Endodermal cell (in vitro differentiated cells): Measurements from ENCODE around the gene DUOX1. TPM values are rescaled to one million over a fixed set of nuclear protein-coding genes. Genes with fewer than 3 reads are reported as not detected.

Experiments
- DNase-seq: peaks from one replicate; pipeline ENCODE4 v3.0.0-alpha.2; 2017
- H3K27ac ChIP-seq: 2 replicates; pipeline ENCODE4 v1.5.1; 2013; ENCODE audit warnings: mild to moderate bottlenecking, low read depth, low read length, moderate library complexity
- H3K27me3 ChIP-seq: 2 replicates; pipeline ENCODE4 v1.6.1; 2013; ENCODE audit warnings: mild to moderate bottlenecking, low read length, moderate library complexity; ENCODE audit not compliant: insufficient read depth, control insufficient read depth, poor library complexity, severe bottlenecking
- H3K36me3 ChIP-seq: 2 replicates; pipeline ENCODE4 v1.7.0; 2013; ENCODE audit warnings: mild to moderate bottlenecking, low read length, moderate library complexity; ENCODE audit not compliant: control insufficient read depth, insufficient read depth
- H3K4me1 ChIP-seq: one replicate; pipeline ENCODE4 v1.7.0; 2013; ENCODE audit warnings: low read length; ENCODE audit not compliant: control insufficient read depth, insufficient read depth
- H3K4me3 ChIP-seq: 2 replicates; pipeline ENCODE4 v1.5.1; 2013; ENCODE audit warnings: mild to moderate bottlenecking, low read length, moderate library complexity
- H3K9ac ChIP-seq: 2 replicates; pipeline ENCODE4 v1.6.1; 2013; ENCODE audit warnings: mild to moderate bottlenecking, low read length, moderate library complexity; ENCODE audit not compliant: poor library complexity, severe bottlenecking; ENCODE audit errors: extremely low read depth
- H3K9me3 ChIP-seq: 2 replicates; pipeline ENCODE4 v1.6.1; 2013; ENCODE audit warnings: mild to moderate bottlenecking, low read length, moderate library complexity; ENCODE audit not compliant: control insufficient read depth
- H3K27ac Mint-ChIP-seq: 2 replicates; pipeline ENCODE4 v1.8.0; 2020; ENCODE audit warnings: mixed read lengths
- H3K27me3 Mint-ChIP-seq: 2 replicates; pipeline ENCODE4 v1.8.0; 2021; ENCODE audit warnings: mild to moderate bottlenecking, mixed read lengths; ENCODE audit not compliant: insufficient read depth
- H3K36me3 Mint-ChIP-seq: 2 replicates; pipeline ENCODE4 v1.8.0; 2020; ENCODE audit warnings: low read depth, mixed read lengths
- H3K4me1 Mint-ChIP-seq: 2 replicates; pipeline ENCODE4 v1.8.0; 2020; ENCODE audit warnings: mixed read lengths
- H3K4me3 Mint-ChIP-seq: 2 replicates; pipeline ENCODE4 v1.8.0; 2020; ENCODE audit warnings: mild to moderate bottlenecking, moderate library complexity, mixed read lengths
- H3K9me3 Mint-ChIP-seq: 2 replicates; pipeline ENCODE4 v1.8.0; 2020; ENCODE audit warnings: mild to moderate bottlenecking, mixed read lengths
- CTCF ChIP-seq: fragments of 200-600 bp; sonication (generic); conservative IDR thresholded peaks from 2 replicates; pipeline ENCODE4 v1.5.0; 2021; ENCODE audit warnings: antibody characterized with exemption, mild to moderate bottlenecking
- WGBS, 2 experiments: methylation state at CpG; one replicate each; pipeline versions ENCODE4 v1.1.5 to v1.1.7; 2013; ENCODE audit warnings: missing lambda C conversion rate in 2 of 2, mixed read lengths in 1 of 2; ENCODE audit not compliant: insufficient coverage in 1 of 2, insufficient read length in 1 of 2; 5-methylcytosine and 5-hydroxymethylcytosine counted together
- total RNA-seq, 2 donors: library from RNA; stranded (reverse); fragmentation: NEBNext Ultra II Directional in 1 of 2; extraction: Animal tissue kit (Norgen Biotek cat#: 25700) in 1 of 2; gene quantifications; 2 replicates in 1 of 2; 3 replicates in 1 of 2; pipeline ENCODE4 v1.2.1, GENCODE V29; 2021

Gene DUOX1
- total RNA-seq, 2 donors from 2014 or later, result 1.2 to 1.9 TPM

GRCh38 chr15:45163508-45163856, 33.7 kb downstream of the DUOX1 start:
- no peak for DNase-seq
- Mint-ChIP-seq H3K4me1 (peaks cover 2% of the 10 kb centered on the region), H3K27ac (peak overlapping the region; percentile 19), H3K36me3 (no peaks in the 10 kb centered on the region), H3K4me3 (no peak overlapping the region), H3K27me3 (peaks cover 1% of the 10 kb centered on the region), H3K9me3 (no peaks in the 10 kb centered on the region)
- WGBS, 2 experiments, result 88 to 91% methylated on average over 9 of the region's 9 CpGs
- Histone ChIP-seq H3K27ac (no peak overlapping the region), H3K27me3 (no peaks in the 10 kb centered on the region), H3K9me3 (no peaks in the 10 kb centered on the region), H3K4me3 (no peak overlapping the region), H3K4me1 (no peaks in the 10 kb centered on the region), H3K9ac (no peak overlapping the region), H3K36me3 (no peaks in the 10 kb centered on the region)
- TF ChIP-seq CTCF, result no peak

- H3K4me3 Mint-ChIP-seq, result no peak overlapping the region
- H3K9ac ChIP-seq, result no peak overlapping the region
- TF ChIP-seq CTCF, result no peak
- H3K27me3 Mint-ChIP-seq, result no peaks in the 10 kb centered on the region
- peaks cover 7% of the 10 kb centered on the region for H3K4me1 Mint-ChIP-seq
- no peak for DNase-seq
- H3K27ac ChIP-seq, result no peak overlapping the region
- H3K9me3 ChIP-seq, result no peaks in the 10 kb centered on the region
- no peaks in the 10 kb centered on the region for H3K9me3 Mint-ChIP-seq
- H3K27me3 ChIP-seq, result no peaks in the 10 kb centered on the region
- H3K36me3 ChIP-seq, result no peaks in the 10 kb centered on the region
- no peaks in the 10 kb centered on the region for H3K36me3 Mint-ChIP-seq
- no peak overlapping the region for H3K27ac Mint-ChIP-seq
- H3K4me3 ChIP-seq, result no peak overlapping the region
- no CpG with 5 or more reads among the region's 1 CpG for WGBS, 2 experiments
- no peaks in the 10 kb centered on the region for H3K4me1 ChIP-seq
Measured at GRCh38 chr15:45164914-45165313, 35.1 kb downstream of the DUOX1 start.

- no peaks in the 10 kb centered on the region for H3K27me3 Mint-ChIP-seq
- H3K36me3 Mint-ChIP-seq, result no peaks in the 10 kb centered on the region
- no peaks in the 10 kb centered on the region for H3K9me3 Mint-ChIP-seq
- H3K4me1 ChIP-seq, result no peaks in the 10 kb centered on the region
- no peak overlapping the region for H3K4me3 ChIP-seq
- H3K27ac ChIP-seq, result no peak overlapping the region
- H3K9me3 ChIP-seq, result no peaks in the 10 kb centered on the region
- no peaks in the 10 kb centered on the region for H3K27me3 ChIP-seq
- peak overlapping the region; percentile 9 for H3K27ac Mint-ChIP-seq
- 93 to 100% methylated on average over 2 to 4 of the region's 5 CpGs for WGBS, 2 experiments
- no peak overlapping the region for H3K9ac ChIP-seq
- TF ChIP-seq CTCF, result no peak
- no peaks in the 10 kb centered on the region for H3K36me3 ChIP-seq
- peak overlapping the region; percentile 51 for H3K4me3 Mint-ChIP-seq
- no peak for DNase-seq
- peaks cover 11% of the 10 kb centered on the region for H3K4me1 Mint-ChIP-seq
Measured at GRCh38 chr15:45165536-45165935, 35.7 kb downstream of the DUOX1 start.
